HG03565 (cell line): ENCODE measurements around the gene NT5DC1.
"Not testable (repeated sequence)": the region's sequence is repeated elsewhere in the genome, so short reads cannot be mapped to it uniquely, and the experiment has no call there.

Experiments used
- ATAC-seq: cut with Tn5 transposase; IDR thresholded peaks from one replicate; pipeline ENCODE4 v1.9.1; 2021; ENCODE audit warnings: mild to moderate bottlenecking, moderate library complexity; ENCODE audit not compliant: unreplicated experiment

NT5DC1 gene

GRCh38 chr6:116088946-116089345 lies 11.7 kb upstream of the NT5DC1 start:
- ATAC-seq = no peak

GRCh38 chr6:116090251-116090650 lies 10.4 kb upstream of the NT5DC1 start:
- peak; percentile 83 for ATAC-seq

- ATAC-seq = no peak
These were observed 6.6 kb upstream of the NT5DC1 start for GRCh38 chr6:116094041-116094440.

GRCh38 chr6:116096048-116096759 lies 4.4 kb upstream of the NT5DC1 start:
- ATAC-seq = not testable (repeated sequence)

- no peak for ATAC-seq
These were observed 3.5 kb upstream of the NT5DC1 start for GRCh38 chr6:116096979-116097816.

- ATAC-seq = no peak
These were observed 1.6 kb upstream of the NT5DC1 start for GRCh38 chr6:116099036-116099435.

GRCh38 chr6:116101302-116101718 lies 657 bp downstream of the NT5DC1 start:
- no peak for ATAC-seq

- ATAC-seq = no peak
These were observed 1.1 kb downstream of the NT5DC1 start for GRCh38 chr6:116101790-116102189.

GRCh38 chr6:116102873-116103272 lies 2.2 kb downstream of the NT5DC1 start:
- no peak for ATAC-seq

GRCh38 chr6:116104636-116105035 lies 4.0 kb downstream of the NT5DC1 start:
- ATAC-seq = no peak

- ATAC-seq = no peak
These were observed 4.6 kb downstream of the NT5DC1 start for GRCh38 chr6:116105247-116105646.

GRCh38 chr6:116106146-116106545 lies 5.5 kb downstream of the NT5DC1 start:
- ATAC-seq = no peak

- ATAC-seq = no peak
These were observed 8.2 kb downstream of the NT5DC1 start for GRCh38 chr6:116108836-116109235.

- ATAC-seq = peak; percentile 78
These were observed 11.2 kb downstream of the NT5DC1 start for GRCh38 chr6:116111552-116112528.

- no peak for ATAC-seq
These were observed 12.7 kb downstream of the NT5DC1 start for GRCh38 chr6:116113386-116113785.

- no peak for ATAC-seq
These were observed 15.1 kb downstream of the NT5DC1 start for GRCh38 chr6:116115781-116116180.

- no peak for ATAC-seq
These were observed 18.0 kb downstream of the NT5DC1 start for GRCh38 chr6:116118608-116119007.

- ATAC-seq = no peak
These were observed 19.8 kb downstream of the NT5DC1 start for GRCh38 chr6:116120430-116120829.

- ATAC-seq = no peak
These were observed 25.4 kb downstream of the NT5DC1 start, which contains the start of gene COL10A1 for GRCh38 chr6:116126032-116126431. Gene COL10A1 (minus strand): TSS chr6:116126132. CDS start chr6:116125492, 640 bp downstream.

- ATAC-seq = no peak
These were observed 27.3 kb downstream of the NT5DC1 start for GRCh38 chr6:116127771-116128493.
